HK-2 (cell line): ENCODE results near the gene SMDT1.
"Not testable (repeated sequence)": the region's sequence is repeated elsewhere in the genome, so short reads cannot be mapped to it uniquely, and the experiment has no call there.

ENCODE experiments used
- DNase-seq: peaks from one replicate; pipeline ENCODE4 v3.0.0-alpha.2; 2018; ENCODE audit not compliant: unreplicated experiment

Gene SMDT1

DNA sequence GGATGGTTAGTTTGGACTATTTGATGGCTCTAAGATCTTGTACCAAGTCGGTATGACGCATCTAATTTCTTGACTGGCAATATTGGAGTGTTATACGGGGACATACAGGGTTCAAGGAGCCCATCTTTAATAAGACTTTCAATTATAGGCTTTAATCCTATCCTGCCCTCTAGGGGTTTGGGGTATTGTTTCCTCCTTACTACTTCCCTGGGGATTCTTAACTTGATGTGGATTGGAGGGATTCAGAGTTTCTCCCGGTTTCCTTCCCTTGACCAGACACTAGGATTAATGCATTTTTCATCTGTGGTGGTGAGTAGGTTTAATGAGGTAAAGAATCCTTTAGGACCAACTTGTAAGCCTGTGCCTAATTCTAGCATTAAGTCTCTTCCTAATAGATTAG, 32.3 kb downstream of the SMDT1 start:
- DNase-seq: no peak

DNA sequence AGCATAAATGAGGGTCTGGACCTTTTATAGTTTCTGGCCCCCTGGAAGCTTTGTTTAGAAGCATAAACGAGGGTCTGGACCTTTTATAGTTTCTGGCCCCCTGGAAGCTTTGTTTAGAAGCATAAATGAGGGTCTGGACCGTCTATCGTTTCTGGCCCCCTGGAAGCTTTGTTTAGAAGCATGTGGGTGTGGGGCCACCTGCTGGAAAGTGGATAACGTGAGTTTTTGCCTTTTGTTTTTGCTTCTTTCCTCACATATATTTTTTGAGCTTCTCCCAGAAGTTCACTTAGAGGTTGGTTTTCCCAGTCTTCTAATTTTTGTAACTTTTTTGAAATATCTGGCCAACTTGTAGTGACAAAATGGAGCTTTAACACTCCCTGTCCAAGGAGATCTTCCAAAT, 33.3 kb downstream of the SMDT1 start:
- not testable (repeated sequence) for DNase-seq

DNA sequence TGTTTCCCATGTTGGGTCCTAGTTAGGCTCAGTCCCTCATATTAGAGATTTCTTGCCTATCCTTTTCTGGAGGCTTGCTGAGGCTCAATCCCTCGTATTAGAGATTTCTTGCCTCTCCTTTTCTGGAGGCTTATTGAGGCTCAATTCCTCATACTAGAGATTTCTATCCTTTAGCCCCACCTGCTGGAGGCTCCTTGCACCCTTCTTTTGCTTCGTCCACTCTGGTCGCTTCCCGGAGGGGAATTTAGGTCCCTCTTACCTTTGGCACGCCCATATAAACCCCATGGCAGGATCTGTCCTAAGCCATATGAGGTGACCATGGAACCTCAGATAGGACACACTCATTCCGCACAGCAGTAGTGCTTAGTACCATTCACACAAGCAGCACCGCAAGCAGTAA, 35.2 kb downstream of the SMDT1 start:
- no peak for DNase-seq

DNA sequence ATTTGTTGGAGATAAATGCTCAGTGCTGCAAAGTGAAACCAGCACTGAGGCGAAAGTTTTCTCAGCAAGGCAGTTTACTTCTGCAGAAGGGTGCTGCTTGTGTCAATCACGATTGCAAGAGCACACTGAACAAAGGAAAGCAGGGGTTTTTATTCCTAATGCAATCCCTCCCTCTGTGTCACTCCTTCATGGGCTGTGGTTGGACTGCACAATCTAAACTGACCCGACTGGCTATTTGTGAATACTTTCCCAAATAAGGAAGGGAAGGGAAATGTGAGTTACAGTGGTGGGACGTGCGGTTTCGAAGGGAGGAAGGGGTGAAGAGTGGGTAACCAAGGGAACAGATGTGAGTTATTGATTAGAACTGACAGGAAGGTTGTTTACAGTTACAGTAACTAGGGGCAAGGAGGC, 35.9 kb downstream of the SMDT1 start:
- not testable (repeated sequence) for DNase-seq

DNA sequence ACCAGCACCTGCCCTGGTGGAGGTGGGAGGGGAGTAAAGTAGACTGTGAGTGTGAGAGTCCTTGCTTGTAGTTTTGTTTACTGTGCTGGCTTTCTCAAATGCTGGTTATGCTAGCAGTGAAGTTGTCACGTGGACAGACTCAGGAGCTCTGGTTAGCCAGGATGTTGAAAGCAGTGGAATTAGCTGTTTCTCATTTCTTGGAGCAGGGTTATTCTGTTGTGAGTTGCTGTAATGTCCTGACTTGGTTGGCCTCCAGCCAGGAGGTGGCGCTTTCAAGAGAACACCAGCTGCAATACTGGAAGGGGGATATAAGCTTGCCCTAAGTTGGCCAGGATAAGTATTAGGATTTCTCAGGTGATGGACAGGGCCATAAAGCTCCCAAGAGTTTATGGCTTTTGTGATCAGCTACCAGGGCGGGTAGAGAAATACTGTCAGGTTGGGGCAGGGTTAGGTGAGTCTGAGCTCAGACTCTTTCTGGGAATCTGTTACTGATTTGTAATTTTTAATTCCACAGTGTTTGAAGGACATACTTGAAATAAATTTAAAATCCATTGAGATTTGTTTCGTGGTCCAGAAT, 37.4 kb downstream of the SMDT1 start:
- no peak for DNase-seq

DNA sequence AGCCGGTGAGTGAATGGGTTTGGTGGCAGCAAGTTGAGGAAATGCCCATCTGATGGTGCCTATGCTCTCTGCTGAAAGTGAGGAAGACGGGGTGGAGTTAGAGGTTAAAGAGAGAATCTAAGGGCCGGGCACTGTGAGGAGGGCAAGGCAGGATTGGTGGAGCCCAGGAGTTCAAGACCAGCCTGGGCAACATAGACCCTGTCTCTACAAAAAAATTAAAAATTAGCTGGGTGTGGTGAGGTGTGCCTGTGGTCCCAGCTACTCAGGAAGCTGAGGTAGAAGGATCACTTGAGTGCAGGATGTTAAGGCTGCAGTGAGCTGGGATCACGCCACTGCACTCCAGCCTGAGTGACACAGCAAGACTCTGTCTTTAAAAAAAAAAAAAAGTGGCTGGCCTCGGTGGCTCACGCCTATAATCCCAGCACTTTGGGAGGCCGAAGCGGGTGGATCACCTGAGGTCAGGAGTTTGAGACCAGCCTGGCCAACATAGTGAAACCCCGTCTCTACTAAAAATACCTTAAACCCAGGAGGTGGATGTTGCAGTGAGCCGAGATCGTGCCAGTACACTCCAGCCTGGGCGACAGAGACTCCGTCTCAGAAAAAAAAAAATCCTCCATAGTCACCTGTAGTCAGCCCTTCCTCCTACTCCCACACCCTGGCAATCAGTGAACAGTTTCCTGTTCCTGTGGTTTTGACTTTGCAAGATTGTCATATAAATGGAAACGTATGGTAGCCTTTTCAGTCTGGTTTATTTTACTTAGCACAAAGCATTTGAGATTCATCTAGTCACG, 40.9 kb downstream of the SMDT1 start:
- DNase-seq: not testable (repeated sequence)

DNA sequence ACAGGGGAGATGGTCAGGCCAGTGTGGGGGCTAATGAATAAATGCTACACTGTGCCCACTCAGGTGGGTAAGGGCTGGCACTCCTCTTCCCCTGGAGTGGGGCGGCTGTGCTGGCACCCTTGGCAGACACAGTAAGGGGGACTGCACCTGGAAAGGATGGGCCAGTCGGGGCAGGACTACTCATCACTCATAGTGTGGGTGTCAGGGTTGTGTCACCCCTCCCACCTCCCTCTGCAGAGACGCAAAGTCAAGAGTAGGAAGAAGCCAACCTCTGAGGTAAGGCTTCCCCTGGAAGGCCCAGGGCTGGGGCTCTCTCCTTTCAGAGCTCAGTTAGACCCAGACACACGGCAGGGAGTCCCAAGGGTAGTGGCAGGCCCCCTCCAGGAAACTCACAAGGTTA, 44.0 kb downstream of the SMDT1 start:
- DNase-seq: not testable (repeated sequence)

DNA sequence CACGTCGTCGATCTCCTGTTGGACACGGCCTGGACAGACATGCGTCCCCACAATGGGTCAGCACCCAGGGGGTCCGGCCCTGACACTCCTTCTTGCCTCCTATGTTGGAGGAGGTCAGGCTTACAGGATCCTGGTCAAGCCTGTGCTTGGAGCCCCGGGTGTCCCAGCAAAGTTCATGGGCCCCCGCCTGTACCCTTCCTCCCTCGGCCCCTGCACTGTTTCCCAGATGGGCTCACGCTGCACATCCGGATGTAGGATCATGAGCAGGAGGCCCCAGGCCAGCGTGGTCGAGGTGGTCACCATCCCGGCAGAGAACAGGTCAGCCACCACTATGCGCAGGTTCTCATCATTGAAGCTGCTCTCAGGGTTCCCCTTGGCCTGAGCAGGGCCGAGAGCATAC, 48.1 kb downstream of the SMDT1 start:
- no peak for DNase-seq

DNA sequence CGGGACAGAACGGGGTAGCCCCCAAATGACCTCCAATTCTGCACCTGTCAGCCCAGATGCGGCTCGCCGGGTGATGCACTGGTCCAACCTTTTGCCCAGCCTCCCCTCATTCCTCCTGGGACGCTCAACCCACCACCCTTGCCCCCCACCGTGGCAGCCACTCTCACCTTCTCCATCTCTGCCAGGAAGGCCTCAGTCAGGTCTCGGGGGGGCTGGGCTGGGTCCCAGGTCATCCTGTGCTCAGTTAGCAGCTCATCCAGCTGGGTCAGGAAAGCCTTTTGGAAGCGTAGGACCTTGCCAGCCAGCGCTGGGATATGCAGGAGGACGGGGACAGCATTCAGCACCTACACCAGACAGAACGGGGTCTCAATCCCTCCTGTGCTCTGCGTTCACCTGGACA, 48.5 kb downstream of the SMDT1 start:
- not testable (repeated sequence) for DNase-seq

DNA sequence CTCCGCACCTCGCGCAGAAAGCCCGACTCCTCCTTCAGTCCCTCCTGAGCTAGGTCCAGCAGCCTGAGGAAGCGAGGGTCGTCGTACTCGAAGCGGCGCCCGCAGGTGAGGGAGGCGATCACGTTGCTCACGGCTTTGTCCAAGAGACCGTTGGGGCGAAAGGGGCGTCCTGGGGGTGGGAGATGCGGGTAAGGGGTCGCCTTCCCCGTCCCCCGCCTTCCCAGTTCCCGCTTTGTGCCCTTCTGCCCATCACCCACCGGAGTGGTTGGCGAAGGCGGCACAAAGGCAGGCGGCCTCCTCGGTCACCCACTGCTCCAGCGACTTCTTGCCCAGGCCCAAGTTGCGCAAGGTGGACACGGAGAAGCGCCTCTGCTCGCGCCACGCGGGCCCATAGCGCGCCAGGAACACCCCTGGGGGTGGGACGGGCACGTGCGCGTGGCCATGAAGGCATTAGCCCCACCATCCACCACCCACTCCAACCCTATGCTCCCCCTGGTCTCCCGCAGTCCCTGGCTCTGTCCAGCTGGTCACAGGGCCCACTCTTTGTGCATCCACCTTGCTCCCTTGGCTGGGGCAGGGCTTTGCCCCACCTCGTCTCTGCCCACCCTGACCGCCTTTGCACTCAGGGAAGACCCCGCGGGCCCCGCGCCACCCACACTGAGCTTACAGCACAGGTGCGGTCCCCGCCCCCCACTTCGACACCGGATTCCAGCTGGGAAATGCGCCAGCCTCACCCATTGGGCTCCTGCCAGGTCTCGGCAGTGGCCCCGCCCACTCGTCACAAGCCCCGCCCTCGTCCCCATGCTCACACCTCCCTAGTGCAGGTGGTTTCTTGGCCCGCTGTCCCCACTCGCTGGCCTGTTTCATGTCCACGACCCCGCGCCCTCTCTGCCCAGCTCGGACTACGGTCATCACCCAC, 49.5 kb downstream of the SMDT1 start:
- not testable (repeated sequence) for DNase-seq

DNA sequence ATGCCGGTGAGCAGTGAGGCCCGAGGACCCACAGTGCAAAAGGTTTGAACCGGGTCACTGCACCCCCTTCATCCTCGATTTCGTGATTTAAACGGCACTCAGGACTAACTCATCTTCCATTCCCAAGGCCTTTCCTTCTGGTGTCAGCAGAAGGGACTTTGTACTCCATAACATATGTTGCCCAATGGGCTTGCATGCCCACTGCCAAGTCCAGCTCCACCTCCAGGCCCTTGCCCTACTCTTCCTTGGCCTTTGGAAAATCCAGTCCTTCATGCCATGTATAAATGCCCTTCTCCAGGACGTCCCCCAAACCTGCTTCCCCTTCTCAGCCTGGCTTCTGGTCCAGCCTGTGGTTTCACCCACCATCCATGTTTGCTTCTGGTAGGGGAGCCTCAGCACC, 50.7 kb downstream of the SMDT1 start:
- DNase-seq: not testable (repeated sequence)

DNA sequence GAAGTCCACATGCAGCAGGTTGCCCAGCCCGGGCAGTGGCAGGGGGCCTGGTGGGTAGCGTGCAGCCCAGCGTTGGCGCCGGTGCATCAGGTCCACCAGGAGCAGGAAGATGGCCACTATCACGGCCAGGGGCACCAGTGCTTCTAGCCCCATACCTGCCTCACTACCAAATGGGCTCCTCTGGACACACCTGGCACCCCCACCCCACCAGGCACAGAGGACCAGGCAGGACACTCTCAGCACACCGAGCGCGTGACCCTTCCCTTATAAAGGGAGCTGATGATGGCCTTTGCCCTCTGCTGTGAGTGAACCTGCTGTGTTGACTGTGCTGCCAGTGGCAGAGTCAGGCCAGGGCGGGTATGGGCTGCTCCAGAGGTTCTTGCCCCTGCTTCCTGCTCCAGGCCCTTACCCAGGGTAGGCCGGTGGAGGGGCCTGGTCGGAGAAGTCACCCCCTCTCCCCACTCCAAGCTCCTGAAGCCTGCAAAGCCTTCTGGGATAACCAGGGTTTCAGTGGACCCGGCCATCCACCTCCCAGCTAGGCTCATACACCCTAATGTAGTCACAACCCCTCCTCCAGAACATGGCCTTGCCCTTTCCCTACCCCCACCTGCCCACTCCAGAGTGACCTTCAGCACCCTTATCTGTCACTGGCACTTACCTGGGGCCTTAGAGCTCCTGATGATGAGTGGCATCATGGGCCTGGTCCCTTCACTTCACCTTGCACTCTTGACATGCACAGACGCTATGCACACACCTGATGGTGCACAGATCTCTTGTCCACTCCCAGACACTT, 51.3 kb downstream of the SMDT1 start, which contains the start of gene CYP2D6:
Gene CYP2D6 (minus strand): TSS at position 172 of the 793 bp plus-strand sequence. CDS start 19 bp downstream, at position 153.
- not testable (repeated sequence) for DNase-seq

DNA sequence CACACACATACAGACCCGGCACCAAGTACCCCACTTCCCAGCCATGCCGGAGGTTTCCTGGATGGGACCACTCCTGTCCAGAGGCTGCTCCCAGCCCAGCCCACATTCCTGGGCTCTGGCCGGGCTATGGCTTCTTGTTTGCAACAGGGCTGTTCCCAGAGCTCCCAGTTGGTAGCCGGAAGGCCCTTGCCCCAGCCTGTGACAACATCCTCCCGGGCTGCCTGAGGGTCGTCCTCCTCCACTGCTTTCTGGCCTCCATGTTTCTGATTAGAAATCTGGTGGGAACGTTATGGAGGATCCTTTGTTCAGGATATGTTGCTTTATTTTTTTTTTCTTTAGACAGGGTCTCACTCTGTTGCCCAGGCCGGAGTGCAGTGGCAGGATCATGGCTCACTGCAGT, 52.1 kb downstream of the SMDT1 start:
- no peak for DNase-seq

DNA sequence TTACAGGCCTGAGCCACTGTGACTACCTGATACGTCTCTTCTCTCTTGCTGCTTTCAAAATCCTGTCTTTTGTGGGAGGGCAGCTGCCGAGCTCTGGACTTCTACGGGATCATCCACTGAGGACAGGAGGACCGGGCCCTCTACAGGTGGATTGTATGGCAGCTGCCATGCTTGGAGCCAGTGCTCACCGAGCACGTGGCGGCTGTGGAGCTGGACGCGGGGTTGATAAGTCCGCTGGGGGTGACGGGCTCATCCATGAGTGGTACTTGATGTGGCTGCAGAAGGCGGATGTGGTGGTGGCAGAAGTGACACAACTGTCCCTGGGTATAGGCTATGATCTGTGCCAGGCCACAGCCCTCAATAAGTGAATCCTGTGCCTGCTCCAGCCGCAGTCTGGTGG, 53.0 kb downstream of the SMDT1 start:
- no peak for DNase-seq
